G401 (cell line): ENCODE data around the gene HDGF. TPM values are rescaled to one million over a fixed set of nuclear protein-coding genes. Genes with fewer than 3 reads are reported as not detected.
A peak's percentile ranks its signal among the peaks of the same experiment; 100 is the strongest.

Source experiments
- DNase-seq: peaks from one replicate; pipeline ENCODE4 v3.0.0-alpha.2; 2015; ENCODE audit warnings: low spot score
- in situ Hi-C: cut with HindIII; loops from 2 replicates; pipeline ENCODE4 v1.10.0; 2016; ENCODE audit warnings: low sequenced_read_pairs, mixed read lengths
- total RNA-seq: library from RNA; depleted of rRNA; stranded (reverse); fragments of >200 nt; shearing (Covaris generic); gene quantifications from 2 replicates; pipeline ENCODE4 v1.2.3, GENCODE V29; 2014

Gene HDGF
- total RNA-seq, 1 experiment from 2014 or later = 510 TPM

DNA sequence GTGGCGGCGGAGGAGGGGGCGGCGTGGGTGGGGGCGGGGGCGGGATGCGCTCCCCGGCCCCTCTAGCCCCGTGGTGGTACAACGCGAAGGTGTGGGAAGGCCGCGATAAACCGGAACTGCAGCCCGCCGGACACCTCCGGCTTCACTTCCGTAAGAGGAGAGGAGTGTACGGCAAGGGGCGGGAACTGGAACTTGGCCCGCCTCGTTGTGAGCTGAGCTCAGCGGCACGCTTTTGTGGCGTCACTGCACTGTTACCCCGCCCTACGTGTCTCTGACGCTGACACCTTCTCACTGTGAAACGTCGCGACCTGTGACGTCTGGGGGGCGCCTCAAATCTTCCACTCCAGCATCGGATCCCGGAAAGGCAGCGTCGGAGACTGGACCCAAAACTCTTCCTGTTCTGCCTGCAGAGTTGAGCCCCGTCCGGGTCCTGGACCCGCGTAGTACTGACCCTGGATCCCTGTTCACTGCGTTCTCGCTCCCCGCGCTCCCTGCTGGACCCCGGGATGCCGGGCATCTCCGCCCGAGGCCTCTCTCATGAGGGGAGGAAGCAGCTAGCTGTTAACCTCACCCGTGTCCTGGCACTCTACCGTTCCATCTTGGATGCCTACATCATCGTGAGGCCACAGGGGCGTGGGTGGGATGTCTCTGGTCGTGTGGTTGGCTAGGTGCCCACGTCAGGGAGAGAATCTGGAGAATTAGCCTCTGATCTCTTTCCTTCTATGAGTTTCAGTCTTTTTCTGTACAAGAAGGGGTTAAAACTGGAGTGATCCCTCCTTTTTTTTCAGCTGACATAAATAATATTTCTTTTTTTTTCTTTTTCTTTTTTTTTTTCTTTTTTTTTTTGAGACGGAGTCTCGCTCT, 22.6 kb downstream of the HDGF start, which contains the start of gene ISG20L2:
Gene ISG20L2 (minus strand): TSS at position 168 of the 864 bp plus-strand sequence. CDS start 1,114 bp downstream, outside the sequence.
- in situ Hi-C loops = no loop called here

GRCh38 chr1:156727926-156728598, 23.4 kb downstream of the HDGF start, which contains the start of gene METTL25B:
TSS of gene METTL25B (plus strand) at chr1:156728469. CDS start at chr1:156729105, 636 bp downstream.
- in situ Hi-C loops = no loop called here

More for the DNA sequence above, 22.6 kb downstream of the HDGF start, which contains the start of gene ISG20L2:
- peak; percentile 99 for DNase-seq

DNA sequence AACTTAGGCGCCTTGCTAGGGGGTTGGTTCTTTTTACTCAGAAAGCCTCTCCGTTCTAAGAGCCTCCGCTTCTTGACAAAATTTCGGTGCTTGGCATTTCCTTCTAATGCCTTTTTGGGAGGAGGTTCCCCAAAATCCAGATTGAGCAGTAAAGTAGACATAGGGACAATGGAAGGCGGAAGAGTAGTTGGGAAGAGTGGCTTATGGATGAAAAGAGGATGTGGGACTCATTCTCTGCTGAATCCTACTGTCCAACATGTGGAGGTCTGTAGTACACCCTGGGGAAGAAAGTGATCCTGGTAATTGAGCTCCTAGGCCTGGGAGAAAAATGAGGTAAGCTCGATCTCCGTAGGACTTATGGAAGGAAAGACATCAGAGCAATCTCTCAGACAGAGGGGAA, 24.0 kb downstream of the HDGF start:
- DNase-seq = no peak
- in situ Hi-C loops = no loop called here

More at GRCh38 chr1:156727926-156728598, 23.4 kb downstream of the HDGF start, which contains the start of gene METTL25B:
- DNase-seq = peak; percentile 83

DNA sequence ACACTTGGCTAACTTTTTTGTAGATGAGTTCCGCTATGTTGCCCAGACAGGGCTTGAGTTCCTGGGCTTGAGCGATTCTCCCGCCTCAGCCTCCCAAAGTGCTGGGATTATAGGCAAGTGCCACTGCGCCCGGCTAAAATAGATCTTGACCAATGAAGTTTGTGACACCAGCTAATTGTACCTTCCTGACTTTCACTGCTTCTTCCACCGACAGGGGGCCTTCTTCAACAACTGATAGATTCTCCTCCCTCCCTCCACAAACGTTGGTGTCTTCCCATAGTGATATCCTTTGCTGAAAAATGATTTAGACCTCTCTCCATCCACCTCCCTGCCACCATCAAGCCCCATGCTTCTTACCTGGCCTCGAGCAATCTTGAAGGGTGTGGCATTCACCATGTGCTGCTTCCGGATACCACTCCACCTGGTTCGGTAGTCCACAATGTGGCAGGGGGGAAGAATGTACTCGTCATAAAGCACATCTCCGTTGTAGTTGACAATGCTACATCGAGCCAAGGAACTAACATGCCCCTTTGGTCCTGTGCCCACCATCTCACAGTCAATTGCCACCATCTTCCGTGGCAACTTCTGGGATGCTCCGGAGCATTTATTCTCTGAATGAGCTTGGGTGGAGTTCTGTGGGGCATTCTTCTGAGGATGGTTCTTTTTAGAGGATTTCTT, 24.8 kb downstream of the HDGF start:
- DNase-seq = peak; percentile 51
- in situ Hi-C loops = no loop called here

DNA sequence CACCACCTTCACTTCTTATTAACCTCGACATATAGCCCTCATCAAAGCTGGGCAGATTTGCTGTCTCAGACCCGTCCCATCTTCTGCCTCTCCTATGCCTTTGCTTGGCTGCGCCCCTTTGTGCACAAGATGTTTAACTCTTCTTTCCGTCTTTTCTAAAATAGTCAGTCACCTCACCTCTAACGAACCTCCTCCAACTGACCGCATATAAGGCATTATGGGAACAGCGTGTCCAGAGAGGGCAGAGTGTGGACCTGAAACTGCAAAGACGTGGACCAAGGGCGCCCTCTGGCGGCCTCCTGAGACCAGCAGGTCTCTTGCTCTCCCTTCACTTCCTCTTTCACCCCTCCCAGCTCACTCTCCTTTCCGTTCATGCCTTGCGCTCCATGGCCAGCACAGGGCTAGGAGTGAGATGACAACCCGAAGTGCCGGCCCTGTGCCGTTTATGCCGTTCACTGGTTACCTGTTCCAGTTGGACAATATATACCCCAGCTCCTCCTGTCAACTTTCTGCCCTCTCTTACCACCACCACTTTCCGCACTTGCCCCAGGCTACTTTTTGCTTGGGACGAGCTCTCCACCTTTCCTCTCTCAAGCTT, 25.7 kb downstream of the HDGF start:
- DNase-seq = peak; percentile 95
- in situ Hi-C loops = no loop called here

GRCh38 chr1:156721535-156721934, 29.9 kb downstream of the HDGF start:
- no peak for DNase-seq
- in situ Hi-C loops = no loop called here

DNA sequence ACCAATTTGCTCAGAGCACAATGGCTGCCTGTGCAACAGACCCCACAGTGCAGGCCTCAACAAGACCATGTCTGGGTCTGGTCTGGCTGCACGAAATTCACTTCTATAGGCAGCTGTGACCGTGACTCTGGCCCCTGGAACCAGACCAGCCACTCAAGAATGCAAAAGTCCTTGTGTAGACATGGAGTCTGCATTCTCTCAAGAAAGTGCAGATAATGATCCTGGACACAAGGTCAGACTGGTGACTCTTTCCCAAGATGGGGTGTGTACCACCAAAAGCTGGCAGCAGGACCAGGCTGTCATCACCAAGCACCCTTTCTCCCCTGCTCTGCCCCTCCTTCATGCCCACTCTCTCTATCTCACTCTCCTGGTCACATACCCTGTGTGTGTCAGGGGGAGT, 30.3 kb downstream of the HDGF start:
- no peak for DNase-seq
- in situ Hi-C loops = no loop called here

DNA sequence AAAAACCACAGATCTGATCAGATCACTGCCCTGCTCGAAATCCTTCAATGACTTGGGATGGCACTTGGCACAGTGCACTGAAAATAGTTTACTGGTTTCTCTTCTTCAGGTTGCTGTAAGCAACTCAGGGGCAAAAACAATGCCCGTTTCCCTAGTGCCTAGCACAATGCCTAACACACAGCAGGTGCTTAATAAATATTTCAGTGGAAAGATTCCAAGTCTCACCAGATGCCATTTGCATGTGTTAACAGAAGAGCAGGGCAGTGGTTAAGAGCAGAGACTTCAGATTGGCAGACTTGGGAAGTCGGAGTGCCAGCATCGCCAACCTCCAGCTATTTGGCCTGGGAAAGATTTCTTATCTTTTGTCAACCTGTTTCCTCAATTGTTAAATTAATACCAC, 34.1 kb downstream of the HDGF start:
- no peak for DNase-seq
- in situ Hi-C loops = no loop called here

DNA sequence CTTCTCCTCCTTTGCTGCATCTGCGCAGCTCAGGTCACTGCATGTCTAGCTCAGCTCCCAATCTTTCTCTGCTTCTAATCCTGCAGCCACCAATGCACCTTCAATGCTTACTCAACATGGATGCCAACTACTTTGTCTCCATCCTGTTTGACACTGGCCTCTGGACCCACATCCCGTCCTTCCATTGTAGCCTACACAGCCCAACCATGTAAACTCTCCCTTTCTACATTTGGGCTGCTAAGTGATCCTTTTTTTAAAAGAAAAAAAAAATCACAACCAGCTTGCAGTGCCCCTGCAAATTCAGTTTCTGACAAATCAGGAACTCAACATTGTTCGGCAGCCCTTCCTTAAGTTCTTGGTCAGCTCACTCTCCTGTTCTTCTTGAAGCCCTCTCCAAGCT, 36.6 kb downstream of the HDGF start:
- in situ Hi-C loops = no loop called here
- no peak for DNase-seq

GRCh38 chr1:156712626-156713025, 38.8 kb downstream of the HDGF start:
- in situ Hi-C loops = no loop called here
- DNase-seq = no peak

GRCh38 chr1:156711011-156711817, 40.3 kb downstream of the HDGF start:
- no peak for DNase-seq
- in situ Hi-C loops = no loop called here

DNA sequence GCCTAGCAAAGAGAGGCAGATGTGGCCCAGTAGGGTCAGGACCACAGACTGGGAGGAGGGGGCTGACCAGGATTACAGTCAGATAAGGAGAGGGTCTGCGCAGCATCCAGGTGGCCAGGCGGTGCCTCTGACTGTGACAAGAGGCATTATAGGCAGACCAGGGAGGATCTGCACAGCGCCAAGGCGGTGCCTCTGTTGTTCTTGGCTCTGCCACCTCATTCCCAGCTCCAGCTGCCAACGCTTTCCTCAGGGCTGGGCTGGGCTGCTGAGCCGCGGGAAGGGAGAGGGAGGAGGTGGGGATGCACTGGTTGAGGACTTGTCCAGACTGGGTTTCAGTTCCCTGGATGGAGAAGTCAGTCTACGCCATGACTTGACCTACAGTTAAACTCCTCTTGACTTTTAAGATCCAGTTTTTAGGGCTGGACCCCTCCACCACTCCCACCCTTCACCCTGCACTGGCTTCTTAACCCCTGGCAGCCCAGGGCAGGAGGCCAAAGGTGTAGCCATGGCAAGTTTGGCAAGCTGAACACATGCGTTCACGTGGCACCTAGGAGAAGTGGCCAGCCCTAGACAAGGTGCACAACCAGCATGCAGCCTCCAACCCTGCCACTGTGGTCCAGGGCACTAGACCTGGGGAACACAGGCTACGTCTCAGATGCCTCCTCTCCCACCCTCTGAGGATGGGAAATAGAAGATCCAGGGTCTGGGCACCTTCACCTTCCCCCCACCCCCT, 41.6 kb downstream of the HDGF start:
- in situ Hi-C loops = no loop called here
- DNase-seq = no peak

- DNase-seq = no peak
- in situ Hi-C loops = no loop called here
These were observed 42.4 kb downstream of the HDGF start for GRCh38 chr1:156709031-156709430.

- in situ Hi-C loops = no loop called here
- peak; percentile 71 for DNase-seq
These were observed 43.2 kb downstream of the HDGF start for GRCh38 chr1:156708218-156708661.

GRCh38 chr1:156707417-156708217, 43.9 kb downstream of the HDGF start:
- peak; percentile 60 for DNase-seq
- in situ Hi-C loops = no loop called here

DNA sequence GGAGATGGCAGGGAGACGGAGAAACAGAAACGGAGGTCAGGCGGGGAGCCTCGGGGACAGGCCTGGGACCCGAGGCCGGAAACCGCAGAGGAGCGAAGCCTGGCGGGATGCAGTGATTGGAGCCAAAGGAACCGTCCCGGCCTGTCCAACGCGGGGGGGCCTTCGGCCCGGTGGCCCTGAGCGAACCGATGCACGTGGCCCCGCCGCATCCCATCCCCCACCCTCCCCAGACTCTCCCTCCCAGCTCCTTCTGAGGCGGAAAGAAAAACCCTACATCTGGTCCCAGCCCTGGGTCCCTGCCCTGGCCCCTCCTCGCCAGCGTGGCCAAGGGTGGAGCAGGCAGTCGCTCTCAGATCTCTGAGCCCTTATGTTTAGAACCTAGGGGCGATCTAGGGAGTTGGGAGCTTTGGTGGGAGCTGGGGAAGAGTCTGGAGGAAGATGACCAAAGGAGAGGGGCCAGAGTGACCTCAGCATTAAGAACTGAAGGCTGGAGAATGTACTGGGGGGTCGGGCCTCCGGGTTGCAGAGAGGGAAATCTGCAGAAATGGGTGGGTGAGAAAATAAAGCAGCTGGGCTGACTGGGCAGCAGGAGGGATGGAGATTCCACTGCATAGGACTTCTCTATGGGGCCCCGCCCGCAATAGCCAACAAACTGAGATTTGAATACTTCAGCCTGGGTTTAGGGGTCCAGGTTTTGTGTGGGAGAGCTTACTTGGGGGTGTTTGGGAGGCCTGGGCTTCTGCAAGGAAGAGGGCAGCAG, 44.6 kb downstream of the HDGF start:
- peak; percentile 58 for DNase-seq
- in situ Hi-C loops = no loop called here
